Adrenal gland (tissue), 12 donors: ENCODE results near the gene CDC42. TPM values are rescaled to one million over a fixed set of nuclear protein-coding genes. Genes with fewer than 3 reads are reported as not detected.
A peak's percentile ranks its signal among the peaks of the same experiment; 100 is the strongest.

Experiments used
- DNase-seq, 7 donors: peaks; one replicate each; pipeline ENCODE4 v3.0.0-alpha.2; 2019 to 2020
- H3K27ac ChIP-seq, 5 donors: fragments of 200-600 bp; sonication (generic) in 4 of 5; 1 replicate in 3 of 5; 2 replicates in 2 of 5; pipeline versions ENCODE4 v1.5.1 to v1.8.0; 2016 to 2020; ENCODE audit warnings: mild to moderate bottlenecking in 1 of 5
- H3K27me3 ChIP-seq: fragments of 200-600 bp; 2 replicates; pipeline ENCODE4 v1.8.0; 2021
- H3K36me3 ChIP-seq, 2 donors: fragments of 200-600 bp; replicated peaks in 1 of 2; 1 replicate in 1 of 2; 2 replicates in 1 of 2; pipeline versions ENCODE4 v1.5.1 to v1.8.0; 2018 to 2022
- H3K4me1 ChIP-seq, 2 donors: fragments of 200-600 bp; replicated peaks in 1 of 2; 1 replicate in 1 of 2; 2 replicates in 1 of 2; pipeline versions ENCODE4 v1.5.1 to v1.8.0; 2018 to 2021
- H3K4me3 ChIP-seq, 4 donors: fragments of 200-600 bp; sonication (generic) in 3 of 4; one replicate each; pipeline ENCODE4 v1.5.1; 2016 to 2018
- H3K9me3 ChIP-seq, 3 donors: fragments of 200-600 bp; sonication (generic) in 1 of 3; replicated peaks in 1 of 3; 1 replicate in 2 of 3; 2 replicates in 1 of 3; pipeline versions ENCODE4 v1.5.1 to v1.8.0; 2016 to 2021
- CTCF ChIP-seq, 6 experiments: fragments of 450-650 bp in 4 of 6; fragments of 200-600 bp in 2 of 6; sonication (generic) in 1 of 6; IDR thresholded peaks; 1 replicate in 5 of 6; 2 replicates in 1 of 6; pipeline versions ENCODE4 v1.5.1 to v1.8.0; 2016 to 2021; ENCODE audit warnings: antibody characterized with exemption in 6 of 6, mild to moderate bottlenecking in 2 of 6, moderate library complexity in 1 of 6
- POLR2A ChIP-seq, 2 donors: fragments of 450-650 bp; IDR thresholded peaks; one replicate each; pipeline ENCODE4 v1.6.1; 2017; ENCODE audit warnings: antibody characterized with exemption in 2 of 2, mild to moderate bottlenecking in 2 of 2, moderate library complexity in 1 of 2
- WGBS, 4 donors: extraction: QIAGEN DNeasy Blood & Tissue Kit in 2 of 4; methylation state at CpG; one replicate each; pipeline versions ENCODE4 v1.1.5 to v1.1.7; 2013 to 2017; 5-methylcytosine and 5-hydroxymethylcytosine counted together
- intact Hi-C, 2 donors: fragments of 100-400 bp; cut with DNase I; formaldehyde crosslinking; loops; one replicate each; pipeline versions ENCODE4 v1.14.1 to v1.15.0; 2022 to 2023
- polyA plus RNA-seq, 3 donors: library from polyadenylated mRNA; stranded (reverse); fragments of 200-250 nt in 2 of 3; fragments of 350-450 nt in 1 of 3; fragmentation: Illumina TruSeq in 1 of 3; extraction: RNeasy Lipid Tissue Mini Kit (QIAGEN cat#74804) in 1 of 3; gene quantifications; one replicate each; pipeline ENCODE4 v1.2.3, GENCODE V29; 2013 to 2014
- total RNA-seq, 9 donors: library from RNA; depleted of rRNA in 4 of 9; stranded (reverse); fragments of >200 nt in 4 of 9; fragments of 120-200 nt in 1 of 9; fragmentation: NEBNext Ultra II Directional in 1 of 9; extraction: Animal tissue kit (Norgen Biotek cat#: 25700) in 1 of 9; gene quantifications; one replicate each; pipeline versions ENCODE4 v1.1.0 to v1.2.4, GENCODE V29; 2013 to 2023
- donor health status: healthy with polysubstance abuse.
- donor health status: Bipolar disorder and iron deficiency.
- donor health status: DM: yes; HTN: yes; CAD: no.
- donor health status: DM: no; HTN: no; CAD: no.
- donor health status: DM: no; HTN: no; CAD: no.
- donor health status: DM: yes; HTN: yes; CAD: no.

CDC42 gene
- total and polyA plus RNA-seq, 12 donors, result 69.6 to 351 (median 215) TPM

- intact Hi-C loops, result no loop called here
- no peak for DNase-seq
- Histone ChIP-seq H3K9me3 (no peaks in the 10 kb centered on the region), H3K4me1 (peaks cover 16 to 27% of the 10 kb centered on the region in 2 donors), H3K36me3 (no peaks in the 10 kb centered on the region), H3K4me3 (no peak overlapping the region), H3K27ac (no peak overlapping the region), H3K27me3 (no peaks in the 10 kb centered on the region)
- TF ChIP-seq POLR2A (IDR thresholded peaks at IDR 0.05), result no peak
- no peak for TF ChIP-seq CTCF (IDR thresholded peaks at IDR 0.05)
- 79 to 89% (median 85%) methylated on average over 13 of the region's 13 CpGs for WGBS, 4 donors
Measured at GRCh38 chr1:22051607-22052114, 848 bp upstream of the CDC42 start.

- H3K4me1 ChIP-seq, result peaks cover 25 to 40% of the 10 kb centered on the region in 2 donors
- DNase-seq, result peak; percentile 60 to 75 (median 72)
- peak overlapping the region; percentile 90 to 100 (median 99) for H3K27ac ChIP-seq
- peak overlapping the region; percentile 84 to 100 (median 96) for H3K4me3 ChIP-seq
- H3K36me3 ChIP-seq, result peaks cover 0 to 4% of the 10 kb centered on the region in 2 donors
- H3K9me3 ChIP-seq, result no peaks in the 10 kb centered on the region
- H3K27me3 ChIP-seq, result no peaks in the 10 kb centered on the region
- 0 to 1% (median 1%) methylated on average over 15 to 70 of the region's 70 CpGs for WGBS, 4 donors
- intact Hi-C loops, result no loop called here
- TF ChIP-seq CTCF (IDR thresholded peaks at IDR 0.05), result no peak
- TF ChIP-seq POLR2A (IDR thresholded peaks at IDR 0.05), result peak in 1 of 2 donors; percentile 77
Measured at GRCh38 chr1:22053017-22053860, 730 bp downstream of the CDC42 start.

GRCh38 chr1:22053861-22054770, 1.6 kb downstream of the CDC42 start:
- peak overlapping the region; percentile 51 to 100 (median 99) for H3K27ac ChIP-seq
- no peak for DNase-seq
- intact Hi-C loops, result no loop called here
- no peaks in the 10 kb centered on the region for H3K27me3 ChIP-seq
- peaks cover 0 to 4% of the 10 kb centered on the region in 2 donors for H3K36me3 ChIP-seq
- H3K4me1 ChIP-seq, result peaks cover 25 to 49% of the 10 kb centered on the region in 2 donors
- 40 to 50% (median 47%) methylated on average over 19 of the region's 19 CpGs for WGBS, 4 donors
- peak overlapping the region in 3 of 4 donors; percentile 81 to 100 (median 84) for H3K4me3 ChIP-seq
- TF ChIP-seq POLR2A (IDR thresholded peaks at IDR 0.05) (no peak), CTCF (IDR thresholded peaks at IDR 0.05) (no peak)
- no peaks in the 10 kb centered on the region for H3K9me3 ChIP-seq

GRCh38 chr1:22055463-22055862, 3.0 kb downstream of the CDC42 start:
- Histone ChIP-seq H3K9me3 (no peaks in the 10 kb centered on the region), H3K4me3 (no peak overlapping the region), H3K27ac (peak overlapping the region in 1 of 5 donors; percentile 47), H3K4me1 (peaks cover 25 to 60% of the 10 kb centered on the region in 2 donors), H3K27me3 (no peaks in the 10 kb centered on the region), H3K36me3 (peaks cover 0 to 4% of the 10 kb centered on the region in 2 donors)
- TF ChIP-seq CTCF (IDR thresholded peaks at IDR 0.05) (no peak), POLR2A (IDR thresholded peaks at IDR 0.05) (no peak)
- intact Hi-C loops, result no loop called here
- no peak for DNase-seq
- WGBS, 4 donors, result 57 to 61% (median 58%) methylated on average over 6 of the region's 6 CpGs
